Mesothelial cell of epicardium (in vitro differentiated cells): ENCODE measurements around the gene HDAC4. TPM values are rescaled to one million over a fixed set of nuclear protein-coding genes. Genes with fewer than 3 reads are reported as not detected.

Source experiments
- DNase-seq, 2 experiments: peaks; one replicate each; pipeline ENCODE4 v3.0.0; 2021; ENCODE audit warnings: low spot score in 2 of 2; ENCODE audit not compliant: unreplicated experiment in 2 of 2
- H3K27ac Mint-ChIP-seq: 2 replicates; pipeline ENCODE4 v1.8.0; 2021; ENCODE audit warnings: mixed read lengths
- H3K27me3 Mint-ChIP-seq: 2 replicates; pipeline ENCODE4 v1.8.0; 2021; ENCODE audit warnings: low read depth, mixed read lengths
- H3K36me3 Mint-ChIP-seq: 2 replicates; pipeline ENCODE4 v1.8.0; 2021; ENCODE audit warnings: mixed read lengths
- H3K4me1 Mint-ChIP-seq: 2 replicates; pipeline ENCODE4 v1.8.0; 2021; ENCODE audit warnings: mixed read lengths
- H3K4me3 Mint-ChIP-seq: 2 replicates; pipeline ENCODE4 v1.8.0; 2021; ENCODE audit warnings: mild to moderate bottlenecking, moderate library complexity, mixed read lengths
- H3K9me3 Mint-ChIP-seq: 2 replicates; pipeline ENCODE4 v1.8.0; 2021; ENCODE audit warnings: mixed read lengths
- CTCF ChIP-seq: fragments of 200-600 bp; sonication (generic); IDR thresholded peaks from one replicate; pipeline ENCODE4 v1.5.0; 2021; ENCODE audit warnings: antibody characterized with exemption; ENCODE audit not compliant: unreplicated experiment
- total RNA-seq: library from RNA; stranded (reverse); gene quantifications from 3 replicates; pipeline ENCODE4 v1.2.1, GENCODE V29; 2021

Gene HDAC4
- total RNA-seq, 1 donor from 2014 or later = 59.2 TPM

- no peak for DNase-seq
- Mint-ChIP-seq H3K9me3 (peaks cover 36% of the 10 kb centered on the region), H3K27me3 (no peaks in the 10 kb centered on the region), H3K36me3 (peaks cover 43% of the 10 kb centered on the region), H3K4me1 (peaks cover 5% of the 10 kb centered on the region), H3K4me3 (no peak overlapping the region), H3K27ac (no peak overlapping the region)
- TF ChIP-seq CTCF = no peak
Observed at GRCh38 chr2:239169311-239170048, 231.3 kb downstream of the HDAC4 start.

GRCh38 chr2:239168575-239168974, 232.2 kb downstream of the HDAC4 start:
- peaks cover 28% of the 10 kb centered on the region for H3K9me3 Mint-ChIP-seq
- peaks cover 5% of the 10 kb centered on the region for H3K4me1 Mint-ChIP-seq
- DNase-seq = peak in 1 of 2 experiments; percentile 7
- H3K27me3 Mint-ChIP-seq = no peaks in the 10 kb centered on the region
- no peak overlapping the region for H3K4me3 Mint-ChIP-seq
- TF ChIP-seq CTCF = no peak
- peaks cover 37% of the 10 kb centered on the region for H3K36me3 Mint-ChIP-seq
- no peak overlapping the region for H3K27ac Mint-ChIP-seq

- Mint-ChIP-seq H3K4me3 (no peak overlapping the region), H3K27ac (no peak overlapping the region), H3K27me3 (no peaks in the 10 kb centered on the region), H3K9me3 (peaks cover 21% of the 10 kb centered on the region), H3K4me1 (peaks cover 5% of the 10 kb centered on the region), H3K36me3 (peaks cover 32% of the 10 kb centered on the region)
- peak in 1 of 2 experiments; percentile 8 for DNase-seq
- no peak for TF ChIP-seq CTCF
Observed at GRCh38 chr2:239167766-239168444, 232.9 kb downstream of the HDAC4 start.

- Mint-ChIP-seq H3K4me1 (peaks cover 5% of the 10 kb centered on the region), H3K27me3 (no peaks in the 10 kb centered on the region)
- no peak for DNase-seq
Observed at GRCh38 chr2:239167011-239167673, 233.7 kb downstream of the HDAC4 start.

More at GRCh38 chr2:239167011-239167673, 233.7 kb downstream of the HDAC4 start:
- Mint-ChIP-seq H3K4me3 (no peak overlapping the region), H3K36me3 (peaks cover 29% of the 10 kb centered on the region), H3K9me3 (peaks cover 15% of the 10 kb centered on the region), H3K27ac (no peak overlapping the region)
- TF ChIP-seq CTCF = no peak
